PC-3 (cell line): ENCODE data around the gene L3MBTL4. TPM values are rescaled to one million over a fixed set of nuclear protein-coding genes. Genes with fewer than 3 reads are reported as not detected.

Source experiments
- ATAC-seq: fragments of 200-7000 bp; cut with Tn5 transposase; 2 replicates; pipeline ENCODE4 v1.9.1; 2020; ENCODE audit warnings: mild to moderate bottlenecking, moderate library complexity
- BruUV-seq: library from RNA; stranded (reverse); fragments of 400-500 nt; replicated peaks from 2 replicates; lab custom pipeline; 2021; lab: Mats Ljungman, UMichigan
- CTCF ChIA-PET: fragments of 300-600 bp; sonication (Branson Sonifier 250); formaldehyde crosslinking; loops from one replicate; lab custom pipeline; 2022; ENCODE audit warnings: antibody characterized with exemption; lab: Charles Lee
- POLR2A ChIA-PET: fragments of 300-600 bp; sonication (Branson Sonifier 250); formaldehyde crosslinking; loops from one replicate; lab custom pipeline; 2022; ENCODE audit warnings: antibody characterized with exemption; ENCODE audit not compliant: unreplicated experiment; lab: Charles Lee
- DNase-seq: peaks from one replicate; pipeline ENCODE4 v3.0.0-alpha.2; 2015
- H2AFZ ChIP-seq: fragments of 300-600 bp; sonication (generic); 2 replicates; pipeline ENCODE4 v1.6.0; 2016; ENCODE audit warnings: antibody characterized with exemption, low read length
- H3F3A ChIP-seq: fragments of 300-600 bp; sonication (generic); one replicate; pipeline ENCODE4 v1.6.0; 2017; ENCODE audit warnings: antibody characterized with exemption, low read length, control low read depth, mild to moderate bottlenecking; ENCODE audit not compliant: unreplicated experiment
- H3K27ac ChIP-seq: fragments of 300-600 bp; sonication (generic); 2 replicates; pipeline ENCODE4 v1.5.1; 2016; ENCODE audit warnings: mild to moderate bottlenecking, low read length
- H3K27me3 ChIP-seq: fragments of 300-600 bp; sonication (generic); 2 replicates; pipeline ENCODE4 v1.6.1; 2016; ENCODE audit warnings: low read length, mixed read lengths
- H3K36me3 ChIP-seq: fragments of 300-600 bp; sonication (generic); 2 replicates; pipeline ENCODE4 v1.6.1; 2016; ENCODE audit warnings: low read depth, mixed run types, low read length, mixed read lengths
- H3K4me1 ChIP-seq: fragments of 300-600 bp; sonication (generic); 2 replicates; pipeline ENCODE4 v1.5.1; 2016; ENCODE audit warnings: low read length; ENCODE audit not compliant: insufficient read depth
- H3K4me2 ChIP-seq: fragments of 300-600 bp; sonication (generic); 2 replicates; pipeline ENCODE4 v1.6.0; 2016; ENCODE audit warnings: low read length
- H3K4me3 ChIP-seq: fragments of 300-600 bp; sonication (generic); 2 replicates; pipeline ENCODE4 v1.5.1; 2016; ENCODE audit warnings: mild to moderate bottlenecking, low read length, mixed read lengths
- H3K79me2 ChIP-seq: fragments of 300-600 bp; sonication (generic); 2 replicates; pipeline ENCODE4 v1.6.1; 2017; ENCODE audit warnings: low read length, mixed read lengths
- H3K9ac ChIP-seq: fragments of 300-600 bp; sonication (generic); 2 replicates; pipeline ENCODE4 v1.6.0; 2016; ENCODE audit warnings: mild to moderate bottlenecking, low read length
- H3K9me2 ChIP-seq: fragments of 300-600 bp; sonication (generic); replicated peaks from 2 replicates; pipeline ENCODE4 v1.6.1; 2016; ENCODE audit warnings: mixed run types, low read length, mixed read lengths
- H3K9me3 ChIP-seq: fragments of 300-600 bp; sonication (generic); 2 replicates; pipeline ENCODE4 v1.6.1; 2016; ENCODE audit warnings: low read length, mixed read lengths
- H4K20me1 ChIP-seq: fragments of 300-600 bp; sonication (generic); 2 replicates; pipeline ENCODE4 v1.6.1; 2016; ENCODE audit warnings: low read length, mixed read lengths
- CTCF ChIP-seq: fragments of 300-600 bp; sonication (generic); conservative IDR thresholded peaks from 2 replicates; pipeline ENCODE4 v1.5.1; 2017; ENCODE audit warnings: antibody characterized with exemption, low read depth, mild to moderate bottlenecking, low read length
- EZH2 ChIP-seq: fragments of 300-600 bp; sonication (generic); IDR thresholded peaks from one replicate; pipeline ENCODE4 v1.6.1; 2017; ENCODE audit warnings: antibody characterized with exemption, mild to moderate bottlenecking, low read length; ENCODE audit not compliant: unreplicated experiment
- EZH2phosphoT487 ChIP-seq: fragments of 300-600 bp; sonication (generic); IDR thresholded peaks from 2 replicates; pipeline ENCODE4 v1.6.1; 2018; ENCODE audit warnings: mild to moderate bottlenecking, antibody characterized with exemption, low read length, borderline replicate concordance
- intact Hi-C: fragments of 100-400 bp; cut with micrococcal nuclease; formaldehyde crosslinking; loops from 2 replicates; pipeline ENCODE4 v1.9.0; 2023
- total RNA-seq: library from RNA; depleted of rRNA; stranded (reverse); fragments of >200 nt; gene quantifications from 2 replicates; pipeline ENCODE4 v1.2.3, GENCODE V29; 2014

Gene L3MBTL4
- total RNA-seq, 1 experiment from 2014 or later, result 0.47 TPM

GRCh38 chr18:6286585-6286984, 128.1 kb downstream of the L3MBTL4 start:
- ATAC-seq (no peak), DNase-seq (no peak)
- Histone ChIP-seq H3K27ac (no peak overlapping the region), H3K36me3 (no peaks in the 10 kb centered on the region), H3K9ac (no peak overlapping the region), H3K4me2 (no peak overlapping the region), H3K4me1 (no peaks in the 10 kb centered on the region), H4K20me1 (no peaks in the 10 kb centered on the region), H3K9me2 (no peaks in the 10 kb centered on the region), H3K4me3 (no peak overlapping the region), H3K9me3 (no peaks in the 10 kb centered on the region), H2AFZ (no peak overlapping the region), H3K79me2 (no peaks in the 10 kb centered on the region), H3F3A (no peaks in the 10 kb centered on the region), H3K27me3 (no peaks in the 10 kb centered on the region)
- POLR2A ChIA-PET, result interaction anchor here (0.5 kb wide), 1 partner anchor 203 kb away, joined by 3 read pairs; no protein-coding TSS in a partner anchor
- no peak for TF ChIP-seq EZH2phosphoT487
- TF ChIP-seq EZH2, result no peak
- TF ChIP-seq CTCF, result no peak
- BruUV-seq, result no TSS peak
- CTCF ChIA-PET, result no interaction called here
- intact Hi-C loops, result no loop called here

GRCh38 chr18:6284761-6285160, 129.9 kb downstream of the L3MBTL4 start:
- Histone ChIP-seq H3K9me2 (no peaks in the 10 kb centered on the region), H3K9me3 (no peaks in the 10 kb centered on the region), H2AFZ (no peak overlapping the region), H3K4me2 (no peak overlapping the region), H3K27ac (no peak overlapping the region), H3K27me3 (no peaks in the 10 kb centered on the region), H3K4me3 (no peak overlapping the region), H3K79me2 (no peaks in the 10 kb centered on the region), H3K4me1 (no peaks in the 10 kb centered on the region), H3F3A (no peaks in the 10 kb centered on the region), H3K9ac (no peak overlapping the region), H3K36me3 (no peaks in the 10 kb centered on the region), H4K20me1 (no peaks in the 10 kb centered on the region)
- ChIA-PET POLR2A (no interaction called here), CTCF (no interaction called here)
- intact Hi-C loops, result no loop called here
- no TSS peak for BruUV-seq
- TF ChIP-seq EZH2, result no peak
- ATAC-seq, result no peak
- no peak for DNase-seq

- Histone ChIP-seq H3K4me3 (no peak overlapping the region), H4K20me1 (no peaks in the 10 kb centered on the region), H3K9me2 (no peaks in the 10 kb centered on the region), H3K4me2 (no peak overlapping the region), H3K4me1 (no peaks in the 10 kb centered on the region), H2AFZ (no peak overlapping the region), H3K27me3 (no peaks in the 10 kb centered on the region), H3K9me3 (no peaks in the 10 kb centered on the region), H3F3A (no peaks in the 10 kb centered on the region), H3K79me2 (no peaks in the 10 kb centered on the region), H3K9ac (no peak overlapping the region), H3K27ac (no peak overlapping the region), H3K36me3 (no peaks in the 10 kb centered on the region)
- ChIA-PET POLR2A (no interaction called here), CTCF (no interaction called here)
- ATAC-seq (no peak), DNase-seq (no peak)
- BruUV-seq, result no TSS peak
- TF ChIP-seq EZH2, result no peak
- no peak for TF ChIP-seq EZH2phosphoT487
- no peak for TF ChIP-seq CTCF
- intact Hi-C loops, result no loop called here
Observed at GRCh38 chr18:6284300-6284699, 130.4 kb downstream of the L3MBTL4 start.
